Activated CD4-positive, CD25-positive, alpha-beta regulatory T cell treated with anti-CD3 and anti-CD28 coated beads, Interleukin-2, amount 50 U/mL, for 72 hours (primary cell): ENCODE data around the gene RHOD.
A peak's percentile ranks its signal among the peaks of the same experiment; 100 is the strongest.

Source experiments
- DNase-seq: peaks from one replicate; pipeline ENCODE4 v3.0.0; 2021

Gene RHOD

DNA sequence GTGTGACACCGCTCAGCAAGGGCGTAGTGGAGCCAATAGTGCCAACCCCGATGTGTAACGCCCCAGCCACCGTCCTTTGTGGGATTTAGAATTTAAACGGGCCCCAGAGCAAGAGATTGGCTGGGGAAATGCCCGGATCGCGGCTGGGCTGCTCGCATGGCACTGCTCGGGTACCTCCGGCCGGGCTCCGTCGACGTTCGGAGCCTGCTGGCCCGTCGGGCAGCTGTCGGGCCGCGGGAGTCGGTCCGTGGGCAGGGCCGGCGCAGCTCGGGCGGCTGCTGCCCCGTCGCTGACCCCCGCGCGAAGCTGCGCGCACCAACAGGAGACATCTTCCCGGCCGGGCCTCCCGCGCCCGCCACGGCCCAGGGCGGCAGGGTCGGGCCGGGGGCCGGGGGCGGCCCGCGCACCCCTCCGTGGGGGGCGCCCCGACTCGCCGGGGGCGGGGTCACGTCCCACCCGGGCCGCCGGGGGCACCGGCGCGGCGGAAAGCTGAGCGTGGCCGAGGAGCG lies 61.1 kb downstream of the RHOD start:
- DNase-seq, result peak; percentile 59

DNA sequence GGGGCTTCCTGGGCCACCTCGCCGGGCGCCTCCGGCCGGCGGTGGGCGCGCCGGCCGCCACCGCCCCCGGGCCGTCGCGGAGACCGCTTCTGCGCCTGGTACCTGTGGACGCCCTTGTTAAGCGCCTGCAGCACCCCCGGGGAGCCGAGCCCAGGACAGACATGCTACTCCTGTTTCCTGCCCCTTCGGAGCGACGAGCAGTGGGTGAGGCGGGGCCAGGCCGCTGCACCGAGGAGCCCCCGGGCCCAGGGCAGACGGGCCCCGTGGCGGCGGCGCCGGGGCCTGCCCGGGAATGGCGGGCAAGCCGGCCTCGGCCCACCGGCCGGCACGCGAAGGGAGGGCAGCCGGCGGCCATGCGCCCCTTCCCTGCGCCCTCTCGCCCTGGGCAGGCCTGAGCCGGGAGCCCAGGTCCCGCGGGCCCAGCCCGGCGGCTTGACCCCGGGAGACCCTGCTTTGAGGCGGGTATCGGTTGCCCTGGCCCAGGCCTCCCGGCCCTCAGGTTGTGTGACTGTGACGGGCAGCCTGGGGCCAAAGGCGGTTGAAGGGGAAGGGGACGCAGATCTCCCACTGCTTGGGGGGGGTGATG lies 61.6 kb downstream of the RHOD start:
- DNase-seq, result peak; percentile 67

DNA sequence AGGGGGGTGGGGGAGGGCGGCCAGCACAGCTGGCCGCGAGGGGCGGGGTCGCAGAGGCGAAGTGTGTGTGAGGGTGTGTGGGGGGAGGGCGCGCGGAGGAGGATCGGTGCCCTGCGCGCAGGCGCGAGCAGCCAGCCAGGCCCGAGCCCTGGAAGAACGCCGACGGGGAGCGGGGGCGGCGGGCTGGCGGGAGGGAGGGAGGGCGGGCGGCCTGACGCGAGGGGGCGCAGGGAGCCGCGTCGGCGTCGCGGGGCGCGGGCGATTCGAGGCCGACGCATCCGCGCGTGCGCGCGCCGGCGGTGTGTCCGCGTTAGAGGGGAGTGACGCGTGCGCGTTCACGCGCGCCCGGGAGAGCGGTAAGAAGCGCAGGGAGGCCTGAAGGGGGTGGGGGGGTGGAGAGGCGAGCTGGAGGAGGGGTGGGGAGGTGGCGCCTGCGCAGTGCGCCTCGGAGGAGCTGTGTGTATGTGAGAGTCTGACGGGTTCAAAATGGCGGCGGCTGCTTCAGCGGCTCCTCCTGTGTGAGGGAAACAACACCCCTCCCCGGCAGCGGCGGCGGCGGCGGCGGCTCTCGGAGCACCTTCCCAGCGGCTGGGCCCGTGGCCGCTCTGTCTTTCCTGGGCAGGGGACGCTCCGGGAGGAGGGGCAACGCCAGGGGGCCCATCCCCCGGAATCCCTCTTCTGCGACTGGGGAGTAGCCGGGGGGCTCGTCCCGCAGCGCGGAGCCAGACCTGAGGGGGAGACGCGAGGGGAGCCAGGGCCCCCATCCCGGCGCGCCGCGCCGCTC lies 62.3 kb downstream of the RHOD start, which contains the start of gene KDM2A:
Gene KDM2A, plus strand, starts transcription at position 463 of the 784 bp plus-strand sequence. CDS start 2,054 bp downstream, outside the sequence.
- peak; percentile 95 for DNase-seq

DNA sequence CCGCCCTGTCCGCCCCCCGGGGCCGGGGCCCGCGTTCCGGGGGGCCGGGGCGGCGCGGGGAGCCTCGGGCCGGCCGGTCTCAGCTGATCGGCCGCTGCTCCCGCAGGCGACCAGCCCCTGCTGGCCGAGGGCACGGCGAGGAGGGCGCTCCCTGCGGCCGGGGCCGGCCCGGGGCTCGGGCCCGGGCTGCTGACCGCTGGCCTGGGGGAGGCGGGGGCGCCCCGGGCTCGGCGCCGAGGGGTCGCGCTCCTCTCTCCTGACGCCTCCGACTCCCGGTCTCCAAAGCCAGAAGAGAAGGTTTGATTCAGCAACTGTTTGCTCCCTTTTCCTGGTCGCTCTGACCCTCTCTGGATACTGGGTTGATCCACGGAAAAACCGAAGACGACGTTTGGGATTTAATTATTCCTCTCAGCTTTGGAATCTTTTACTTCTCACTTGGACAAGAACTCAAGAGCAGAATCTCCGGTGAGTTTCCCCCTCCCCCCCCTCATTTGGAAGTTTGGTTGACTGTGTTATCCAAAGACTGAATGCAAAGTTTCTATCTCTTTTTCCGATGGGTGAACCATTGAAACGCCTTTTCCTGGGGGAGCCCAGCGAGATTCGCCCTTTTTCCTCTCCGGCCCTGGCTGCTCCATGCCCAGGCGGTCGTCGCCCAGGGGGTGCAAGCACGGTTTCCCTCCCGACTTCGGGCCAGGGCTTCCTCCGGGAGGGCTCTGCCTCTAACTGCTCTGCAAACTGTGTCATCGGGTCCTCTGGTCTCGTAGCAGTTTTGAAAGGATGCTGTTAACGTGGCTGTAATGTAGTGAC lies 63.1 kb downstream of the RHOD start:
- DNase-seq, result peak; percentile 34

DNA sequence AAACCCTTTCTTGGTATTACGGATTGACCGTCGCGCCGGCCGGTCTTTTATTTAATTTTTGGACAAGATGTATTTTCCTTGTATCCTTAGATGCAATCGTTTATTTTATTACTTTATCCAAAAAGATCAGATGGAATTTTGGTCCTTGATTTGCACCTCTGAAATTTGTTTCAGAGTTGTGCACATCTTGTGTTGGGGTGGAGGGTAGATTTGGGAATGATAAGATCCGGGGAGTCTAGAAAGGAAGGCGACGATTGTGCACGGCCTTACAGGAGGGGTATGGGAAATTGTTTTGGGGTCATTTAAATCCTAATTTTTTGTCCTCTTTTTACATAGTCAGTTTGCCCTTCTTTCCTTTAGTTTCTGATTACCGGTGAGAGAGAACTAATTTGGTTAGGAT lies 63.8 kb downstream of the RHOD start:
- no peak for DNase-seq

DNA sequence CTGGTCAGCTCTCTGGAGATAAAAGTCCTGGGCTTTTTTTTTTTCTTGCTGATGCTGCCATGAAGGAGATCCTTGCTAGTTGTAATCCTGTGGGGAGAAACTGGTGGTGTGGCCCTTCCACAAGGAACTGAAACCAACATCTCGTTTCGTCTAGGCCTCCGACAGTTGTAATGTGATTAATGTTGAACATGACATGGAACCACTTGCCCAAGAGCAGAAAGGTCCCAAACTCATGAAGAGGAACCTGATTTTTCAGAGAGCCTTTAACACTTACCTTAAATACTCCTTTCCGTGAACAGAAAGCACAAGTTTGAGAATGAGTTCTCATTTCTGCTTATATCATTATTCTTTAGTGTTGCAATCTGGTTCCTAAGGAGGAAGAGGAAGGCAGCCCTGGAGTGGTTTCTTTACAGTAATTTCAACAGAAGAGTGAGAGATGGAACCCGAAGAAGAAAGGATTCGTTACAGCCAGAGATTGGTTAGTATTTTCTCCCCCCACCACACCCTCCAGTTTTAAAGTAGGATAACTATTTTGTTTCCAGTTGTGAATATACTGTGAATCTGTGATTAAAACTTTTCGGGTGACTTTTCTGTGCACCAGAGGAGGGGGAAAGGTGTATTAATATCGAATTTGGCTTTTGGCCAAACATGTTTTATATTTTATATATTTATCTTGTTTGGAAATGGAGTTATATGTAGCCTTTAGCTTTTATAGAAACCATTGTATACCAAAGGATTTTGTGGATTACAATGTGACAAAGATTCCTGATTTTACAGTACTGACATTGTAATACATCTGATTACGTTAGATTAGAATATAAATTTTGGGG lies 64.4 kb downstream of the RHOD start:
- no peak for DNase-seq
